IMR-90 (cell line): Measurements from ENCODE around the gene TMEM184B. TPM values are rescaled to one million over a fixed set of nuclear protein-coding genes. Genes with fewer than 3 reads are reported as not detected.

Experiments used
- ATAC-seq: fragments of 200-7000 bp; cut with Tn5 transposase; 2 replicates; pipeline ENCODE4 v1.9.1; 2020; ENCODE audit warnings: low read depth, mild to moderate bottlenecking, moderate library complexity
- BruUV-seq: library from RNA; stranded (reverse); fragments of 400-500 nt; replicated peaks from 2 replicates; lab custom pipeline; 2021; lab: Mats Ljungman, UMichigan
- CTCF ChIA-PET: fragments of 300-600 bp; formaldehyde crosslinking; extraction: SDS; loops from one replicate; lab custom pipeline; 2021; ENCODE audit warnings: antibody characterized with exemption; lab: Yijun Ruan, JAX
- POLR2A ChIA-PET: fragments of 300-600 bp; sonication (Branson Sonifier 250); formaldehyde crosslinking; loops from one replicate; lab custom pipeline; 2022; ENCODE audit warnings: antibody characterized with exemption; ENCODE audit not compliant: unreplicated experiment; lab: Charles Lee
- DNase-seq: peaks from one replicate; pipeline ENCODE4 v3.0.0; 2013
- H2AFZ ChIP-seq: replicated peaks from 2 replicates; pipeline ENCODE3; 2013; ENCODE audit warnings: low read length, mild to moderate bottlenecking; ENCODE audit not compliant: poor library complexity
- H2AK5ac ChIP-seq: 2 replicates; pipeline ENCODE4 v1.6.1; 2013; ENCODE audit warnings: low read depth, low read length, inconsistent platforms
- H2AK9ac ChIP-seq: replicated peaks from 2 replicates; pipeline ENCODE3; 2013; ENCODE audit warnings: mild to moderate bottlenecking, low read depth, low read length, moderate library complexity; ENCODE audit not compliant: poor library complexity
- H2BK120ac ChIP-seq: 2 replicates; pipeline ENCODE4 v1.6.1; 2013; ENCODE audit warnings: low read depth, low read length, inconsistent platforms
- H2BK15ac ChIP-seq: 3 replicates; pipeline ENCODE4 v1.6.1; 2013; ENCODE audit warnings: low read depth, low read length, inconsistent platforms
- H2BK20ac ChIP-seq: 2 replicates; pipeline ENCODE4 v1.6.1; 2013; ENCODE audit warnings: low read depth, mild to moderate bottlenecking, inconsistent platforms, low read length, moderate library complexity
- H2BK5ac ChIP-seq: 2 replicates; pipeline ENCODE4 v1.6.1; 2013; ENCODE audit warnings: mild to moderate bottlenecking, low read depth, low read length, inconsistent platforms; ENCODE audit not compliant: poor library complexity, severe bottlenecking
- H3K14ac ChIP-seq: replicated peaks from 2 replicates; pipeline ENCODE4 v1.6.1; 2013; ENCODE audit warnings: low read depth, low read length, inconsistent platforms
- H3K18ac ChIP-seq: 2 replicates; pipeline ENCODE4 v1.6.1; 2013; ENCODE audit warnings: low read depth, low read length, control low read depth
- H3K23ac ChIP-seq: 2 replicates; pipeline ENCODE4 v1.6.1; 2013; ENCODE audit warnings: low read depth, low read length, inconsistent platforms
- H3K27ac ChIP-seq: 2 replicates; pipeline ENCODE4 v1.5.1; 2013; ENCODE audit warnings: mild to moderate bottlenecking, control low read depth, low read length; ENCODE audit not compliant: insufficient read depth
- H3K27me3 ChIP-seq: 2 replicates; pipeline ENCODE4 v1.6.1; 2013; ENCODE audit warnings: low read length; ENCODE audit not compliant: control insufficient read depth, insufficient read depth
- H3K36me3 ChIP-seq: 2 replicates; pipeline ENCODE4 v1.6.1; 2013; ENCODE audit warnings: low read length, mixed read lengths; ENCODE audit not compliant: control insufficient read depth, insufficient read depth
- H3K4ac ChIP-seq: 2 replicates; pipeline ENCODE4 v1.6.1; 2013; ENCODE audit warnings: low read depth, low read length, inconsistent platforms
- H3K4me1 ChIP-seq: 2 replicates; pipeline ENCODE4 v1.6.1; 2013; ENCODE audit warnings: low read length, mixed read lengths; ENCODE audit not compliant: control insufficient read depth, insufficient read depth
- H3K4me2 ChIP-seq: 2 replicates; pipeline ENCODE4 v1.6.1; 2013; ENCODE audit warnings: low read depth, mild to moderate bottlenecking, control low read depth, low read length, moderate library complexity
- H3K4me3 ChIP-seq: 2 replicates; pipeline ENCODE4 v1.5.1; 2013; ENCODE audit warnings: low read depth, mild to moderate bottlenecking, control low read depth, low read length, moderate library complexity; ENCODE audit not compliant: insufficient read depth
- H3K56ac ChIP-seq: 2 replicates; pipeline ENCODE4 v1.6.1; 2013; ENCODE audit warnings: low read length, inconsistent platforms; ENCODE audit not compliant: insufficient read depth; ENCODE audit errors: extremely low read depth
- H3K79me1 ChIP-seq, 2 experiments: 2 replicates each; pipeline ENCODE4 v1.6.1; 2013; ENCODE audit warnings: low read length in 2 of 2, inconsistent platforms in 1 of 2, low read depth in 1 of 2
- H3K9ac ChIP-seq: 2 replicates; pipeline ENCODE4 v1.6.1; 2013; ENCODE audit warnings: low read depth, low read length, control low read depth
- H3K9me1 ChIP-seq: 2 replicates; pipeline ENCODE4 v1.6.1; 2013; ENCODE audit warnings: low read length, inconsistent platforms; ENCODE audit not compliant: insufficient read depth
- H3K9me3 ChIP-seq: 2 replicates; pipeline ENCODE4 v1.6.1; 2013; ENCODE audit warnings: low read length; ENCODE audit not compliant: control insufficient read depth, insufficient read depth
- H4K20me1 ChIP-seq: 2 replicates; pipeline ENCODE4 v1.6.1; 2013; ENCODE audit warnings: low read length, inconsistent platforms; ENCODE audit not compliant: insufficient read depth
- H4K5ac ChIP-seq: 2 replicates; pipeline ENCODE4 v1.6.1; 2013; ENCODE audit warnings: mild to moderate bottlenecking, low read depth, low read length, control low read depth
- H4K8ac ChIP-seq, 2 experiments: 2 replicates each; pipeline ENCODE4 v1.6.1; 2013; ENCODE audit warnings: low read depth in 2 of 2, low read length in 2 of 2, control low read depth in 1 of 2, inconsistent platforms in 1 of 2
- H4K91ac ChIP-seq: 2 replicates; pipeline ENCODE4 v1.6.1; 2013; ENCODE audit warnings: low read depth, low read length, inconsistent platforms; ENCODE audit not compliant: insufficient read depth
- BHLHE40 ChIP-seq: fragments of 150-350 bp; IDR thresholded peaks from 2 replicates; pipeline ENCODE4 v1.6.1; 2016; ENCODE audit warnings: mild to moderate bottlenecking, low read depth, low read length
- ELK1 ChIP-seq: fragments of 150-350 bp; IDR thresholded peaks from 2 replicates; pipeline ENCODE4 v1.6.1; 2016; ENCODE audit warnings: low read depth, mild to moderate bottlenecking, low read length, moderate library complexity, borderline replicate concordance
- MXI1 ChIP-seq: IDR thresholded peaks from 2 replicates; pipeline ENCODE4 v1.6.1; 2012; ENCODE audit warnings: low read depth, mild to moderate bottlenecking, low read length, moderate library complexity, borderline replicate concordance
- NFE2L2 ChIP-seq: fragments of 150-350 bp; IDR thresholded peaks from 2 replicates; pipeline ENCODE4 v1.6.1; 2016; ENCODE audit warnings: low read depth, mild to moderate bottlenecking, low read length
- USF2 ChIP-seq: fragments of 150-350 bp; IDR thresholded peaks from 2 replicates; pipeline ENCODE4 v1.6.1; 2017; ENCODE audit warnings: mild to moderate bottlenecking, antibody characterized with exemption, low read length, low read depth
- WGBS, 2 experiments: methylation state at CpG; one replicate each; pipeline versions ENCODE4 v1.1.5 to v1.1.7; 2013; ENCODE audit warnings: missing lambda C conversion rate in 2 of 2; ENCODE audit not compliant: insufficient read length in 1 of 2; ENCODE audit errors: extremely low coverage in 2 of 2; 5-methylcytosine and 5-hydroxymethylcytosine counted together
- dilution Hi-C: fragments of 300-500 bp; cut with HindIII; formaldehyde crosslinking; loops from one replicate; pipeline ENCODE4 v1.14.3; 2018; ENCODE audit warnings: low sequenced_read_pairs; ENCODE audit not compliant: unreplicated experiment
- in situ Hi-C: fragments of 300-500 bp; cut with MboI; formaldehyde crosslinking; loops from 3 replicates; pipeline ENCODE4 v1.14.3; 2019; ENCODE audit warnings: low sequenced_read_pairs, inconsistent platforms, mixed read lengths
- intact Hi-C: fragments of 100-400 bp; cut with micrococcal nuclease; formaldehyde crosslinking; loops from 2 replicates; pipeline ENCODE4 v1.10.0; 2022
- polyA plus RNA-seq, 3 experiments: library from polyadenylated mRNA; depleted of rRNA; stranded (reverse); fragments of >200 nt; gene quantifications; 2 replicates each; pipeline ENCODE4 v1.2.3, GENCODE V29; 2012; ENCODE audit warnings: low replicate concordance in 1 of 3
- total RNA-seq: library from RNA; depleted of rRNA; stranded (reverse); fragments of >200 nt; gene quantifications from 2 replicates; pipeline ENCODE4 v1.2.3, GENCODE V29; 2012

TMEM184B gene
- total and polyA plus RNA-seq, 2 of the 4 experiments (the other 2 are of a cell fraction): 9.1 to 81.1 TPM

GRCh38 chr22:38176170-38176741, 96.6 kb downstream of the TMEM184B start:
- Histone ChIP-seq H3K14ac (peak overlapping the region; percentile 86), H3K79me1 (peaks cover 2 to 36% of the 10 kb centered on the region in 2 experiments; a peak in 3 of 4 replicates), H2BK15ac (peak overlapping the region; percentile 99), H2AK9ac (peak overlapping the region; percentile 98), H3K9me1 (peaks cover 36% of the 10 kb centered on the region), H3K18ac (peak overlapping the region; percentile 62), H3K4me3 (no peak overlapping the region), H3K27me3 (no peaks in the 10 kb centered on the region), H4K5ac (peak overlapping the region; percentile 53), H3K4me1 (peaks cover 37% of the 10 kb centered on the region), H2AFZ (peak overlapping the region; percentile 82), H4K20me1 (no peaks in the 10 kb centered on the region; the same call in 1 of the 2 replicates), H4K91ac (peak overlapping the region; percentile 96), H2BK5ac (peak overlapping the region; percentile 90), H3K4me2 (no peak overlapping the region; the same call in 1 of the 2 replicates), H2AK5ac (peak overlapping the region; percentile 99), H3K9me3 (no peaks in the 10 kb centered on the region), H4K8ac (peak overlapping the region; percentile 73 to 93), H3K27ac (peak overlapping the region; percentile 75), H3K36me3 (no peaks in the 10 kb centered on the region), H3K23ac (peak overlapping the region; percentile 95), H2BK120ac (peak overlapping the region; percentile 95), H3K56ac (no peak overlapping the region), H2BK20ac (peak overlapping the region; percentile 93), H3K4ac (peak overlapping the region; percentile 99), H3K9ac (no peak overlapping the region)
- DNase-seq (peak; percentile 98), ATAC-seq (peak; percentile 39)
- TF ChIP-seq MXI1 (peak; percentile 71; the same call in 1 of the 2 replicates), USF2 (peak; percentile 94), NFE2L2 (peak; percentile 8; the same call in 1 of the 2 replicates), BHLHE40 (peak; percentile 45), ELK1 (no peak)
- intact Hi-C loops: no loop called here
- WGBS, 2 experiments: 40% methylated on average over 6 of the region's 14 CpGs; no CpG with 5 or more reads in 1 of the 2 experiments
- BruUV-seq: no TSS peak
- POLR2A ChIA-PET: no interaction called here
- CTCF ChIA-PET: interaction anchor here (0.6 to 1.0 kb wide), 4 partner anchors 26 to 61 kb away, joined by 3 to 5 read pairs (median 4); partner anchors contain the start of gene MAFF
- dilution Hi-C loops: no loop called here
- in situ Hi-C loops: no loop called here
